ENCODE data around the gene UTRN. TPM values are rescaled to one million over a fixed set of nuclear protein-coding genes. Genes with fewer than 3 reads are reported as not detected.

The UTRN gene
- 190 and 211 TPM in 2 replicates for total RNA-seq

DNA sequence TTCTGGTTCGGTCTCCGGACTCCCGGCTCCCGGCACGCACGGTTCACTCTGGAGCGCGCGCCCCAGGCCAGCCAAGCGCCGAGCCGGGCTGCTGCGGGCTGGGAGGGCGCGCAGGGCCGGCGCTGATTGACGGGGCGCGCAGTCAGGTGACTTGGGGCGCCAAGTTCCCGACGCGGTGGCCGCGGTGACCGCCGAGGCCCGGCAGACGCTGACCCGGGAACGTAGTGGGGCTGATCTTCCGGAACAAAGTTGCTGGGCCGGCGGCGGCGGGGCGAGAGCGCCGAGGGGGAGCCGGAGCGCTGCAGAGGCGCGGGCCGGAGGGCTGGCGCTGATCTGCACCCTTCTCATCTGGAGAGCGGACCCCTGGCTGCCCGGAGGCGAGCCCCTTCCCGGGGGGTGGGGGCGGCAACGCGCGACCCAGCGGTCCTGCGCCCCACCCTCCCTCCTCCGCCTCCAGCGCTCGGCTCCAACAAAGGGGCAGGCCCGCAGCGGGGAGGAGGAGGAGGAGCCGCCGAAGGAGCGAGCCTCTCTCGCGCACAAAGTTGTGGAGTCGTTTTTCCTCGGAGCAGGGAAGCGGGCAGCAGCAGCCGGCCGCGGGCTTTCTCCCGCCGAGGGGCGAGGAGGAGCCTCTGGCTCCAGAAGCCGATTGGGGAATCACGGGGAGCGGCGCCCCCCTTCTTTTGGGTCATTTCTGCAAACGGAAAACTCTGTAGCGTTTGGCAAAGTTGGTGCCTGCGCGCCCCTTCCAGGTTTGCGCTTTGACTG, at the start of gene UTRN:
TSS of gene UTRN (plus strand) at position 553 of the 765 bp plus-strand sequence. CDS start 6,494 bp downstream, outside the sequence.

Other genes with a start within 250 kb of the UTRN start
- gene SF3B5, start 189.8 kb upstream of the UTRN start, total RNA-seq = 80.6 and 145 TPM in 2 replicates
- 2.3 and 3.1 TPM in 2 replicates for gene STX11, start 134.8 kb upstream of the UTRN start, total RNA-seq

Measured in regular cardiac myocyte (primary cell).